Motor neuron (in vitro differentiated cells): Measurements from ENCODE around the gene POMGNT1. TPM values are rescaled to one million over a fixed set of nuclear protein-coding genes. Genes with fewer than 3 reads are reported as not detected.

Source experiments
- ATAC-seq, 8 experiments: fragments of 200-7000 bp; cut with Tn5 transposase; replicated peaks in 6 of 8; 2 replicates each; pipeline ENCODE4 v1.8.0; 2021; ENCODE audit warnings: mild to moderate bottlenecking in 8 of 8, moderate library complexity in 8 of 8
- H3K27ac ChIP-seq, 2 donors: fragments of 250-450 bp; sonication (Bioruptor Pico); 2 replicates each; pipeline ENCODE4 v1.9.0; 2021; ENCODE audit warnings: antibody characterized with exemption in 2 of 2, mild to moderate bottlenecking in 2 of 2, moderate library complexity in 1 of 2
- H3K4me1 ChIP-seq, 2 donors: fragments of 250-450 bp; sonication (Bioruptor Pico); replicated peaks in 1 of 2; 2 replicates each; pipeline ENCODE4 v1.6.1; 2021; ENCODE audit warnings: antibody characterized with exemption in 2 of 2, mild to moderate bottlenecking in 2 of 2, moderate library complexity in 1 of 2
- H3K4me3 ChIP-seq, 5 donors: fragments of 250-450 bp; sonication (Bioruptor Pico); 2 replicates each; pipeline ENCODE4 v1.9.0; 2021; ENCODE audit warnings: antibody characterized with exemption in 5 of 5, mild to moderate bottlenecking in 5 of 5, moderate library complexity in 4 of 5
- WGBS, 10 experiments: fragments of 450-650 bp; shearing (Covaris generic); methylation state at CpG; one replicate each; pipeline ENCODE4 v1.0.0; 2022; 5-methylcytosine and 5-hydroxymethylcytosine counted together
- in situ Hi-C, 9 experiments: fragments of 400-800 bp; cut with MboI; loops; one replicate each; pipeline ENCODE4 v1.15.0; 2021; ENCODE audit warnings: low sequenced_read_pairs in 9 of 9, low pct_unique_long_range_greater_than_20kb in 2 of 9; ENCODE audit not compliant: unreplicated experiment in 9 of 9
- total RNA-seq, 8 experiments: library from RNA; unstranded; fragments of 300-600 nt; gene quantifications; 2 replicates each; pipeline versions ENCODE4 v1.2.3 to v1.2.4, GENCODE V29; 2022

The POMGNT1 gene
- total RNA-seq, 8 experiments from 2014 or later, result 40.9 to 80.1 (median 59.1) TPM

GRCh38 chr1:46175243-46175642 is 23.0 kb downstream of the POMGNT1 start:
- H3K4me1 ChIP-seq, result peaks cover 32 to 33% of the 10 kb centered on the region in 2 donors
- H3K4me3 ChIP-seq, result no peak overlapping the region
- in situ Hi-C loops, result loop anchor here in 8 of 9 experiments (5.0 to 25.0 kb wide), 4 partner anchors 138 to 143 kb away; no protein-coding TSS in a partner anchor
- peak overlapping the region; percentile 35 to 61 for H3K27ac ChIP-seq
- ATAC-seq, result peak in 2 of 8 experiments; percentile 8 to 14
- WGBS, 10 experiments, result 56 to 94% (median 74%) methylated on average over 2 to 3 of the region's 3 CpGs; no CpG with 5 or more reads in 4 of the 10 experiments

DNA sequence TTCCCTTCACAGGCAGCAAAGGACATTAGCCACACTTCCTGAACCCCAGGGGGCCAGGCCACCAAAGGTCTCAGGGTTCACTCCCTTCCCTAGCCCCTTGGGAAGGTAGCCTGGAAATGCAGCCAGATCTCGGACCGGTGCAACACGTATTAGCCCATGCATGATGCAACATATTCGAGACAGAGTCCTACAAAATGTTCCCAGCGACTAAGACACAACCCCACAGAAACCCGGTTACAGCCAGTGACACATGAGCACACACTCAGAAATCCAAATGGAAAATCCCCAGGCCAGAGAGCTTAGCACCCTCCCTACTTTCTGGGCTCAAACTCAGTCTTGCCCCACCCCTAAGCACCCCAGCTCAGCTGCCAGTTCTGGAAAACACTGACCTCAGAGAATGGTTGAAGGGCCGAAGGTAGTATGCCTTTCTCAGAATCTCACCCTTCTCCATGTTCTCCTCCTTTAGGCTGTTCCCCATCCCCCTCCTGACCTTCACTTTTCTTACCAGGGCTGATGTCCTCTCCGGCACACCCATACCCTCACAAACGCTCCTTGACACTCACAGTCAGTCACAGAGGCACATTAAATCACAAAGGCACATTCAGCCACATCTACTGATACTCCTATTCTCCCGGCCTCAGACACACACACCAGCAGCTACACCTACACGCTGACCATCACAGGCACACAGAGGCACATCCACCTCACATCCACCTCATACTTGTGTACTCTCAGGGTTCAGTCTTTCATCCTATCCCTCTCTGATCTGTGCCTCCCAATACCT is 23.6 kb downstream of the POMGNT1 start, which contains the start of gene TSPAN1:
TSS of gene TSPAN1 (plus strand) at position 640 of the 784 bp plus-strand sequence. CDS start 6,021 bp downstream, outside the sequence.
- WGBS, 10 experiments, result 0 to 83% (median 67%) methylated on average over 1 to 11 of the region's 11 CpGs; no CpG with 5 or more reads in 2 of the 10 experiments
- no peak within 1 kb of the TSS for H3K4me3 ChIP-seq
- H3K27ac ChIP-seq, result peak within 1 kb of the TSS; percentile 35 to 61
- in situ Hi-C loops, result loop anchor here in 8 of 9 experiments (5.0 to 25.0 kb wide), 4 partner anchors 137 to 142 kb away; no protein-coding TSS in a partner anchor
- ATAC-seq, result peak in 7 of 8 experiments; percentile 5 to 65 (median 44)
- peaks cover 27 to 30% of the 10 kb centered on the region in 2 donors for H3K4me1 ChIP-seq

- peak in 6 of 8 experiments; percentile 13 to 92 (median 86) for ATAC-seq
- peak overlapping the region; percentile 35 to 61 for H3K27ac ChIP-seq
- in situ Hi-C loops, result loop anchor here in 2 of 9 experiments (10.0 kb wide), 1 partner anchor 139 kb away; no protein-coding TSS in a partner anchor
- H3K4me3 ChIP-seq, result no peak overlapping the region
- 37 to 83% (median 76%) methylated on average over 2 to 4 of the region's 4 CpGs; no CpG with 5 or more reads in 7 of the 10 experiments for WGBS, 10 experiments
- peaks cover 25 to 28% of the 10 kb centered on the region in 2 donors for H3K4me1 ChIP-seq
Observed at GRCh38 chr1:46173361-46173856, 24.8 kb downstream of the POMGNT1 start.

GRCh38 chr1:46172321-46172720 is 25.9 kb downstream of the POMGNT1 start:
- Histone ChIP-seq H3K4me3 (no peak overlapping the region), H3K4me1 (peaks cover 25 to 28% of the 10 kb centered on the region in 2 donors), H3K27ac (no peak overlapping the region)
- no peak for ATAC-seq
- in situ Hi-C loops, result loop anchor here in 2 of 9 experiments (10.0 kb wide), 1 partner anchor 138 kb away; no protein-coding TSS in a partner anchor
- WGBS, 10 experiments, result 80 to 100% (median 88%) methylated on average over 1 to 4 of the region's 4 CpGs; no CpG with 5 or more reads in 4 of the 10 experiments

- Histone ChIP-seq H3K27ac (no peak overlapping the region), H3K4me1 (peaks cover 28 to 29% of the 10 kb centered on the region in 2 donors), H3K4me3 (no peak overlapping the region)
- no peak for ATAC-seq
- in situ Hi-C loops, result loop anchor here in 2 of 9 experiments (10.0 kb wide), 1 partner anchor 137 kb away; no protein-coding TSS in a partner anchor
- WGBS, 10 experiments, result 0 to 89% (median 60%) methylated on average over 1 to 3 of the region's 6 CpGs; no CpG with 5 or more reads in 4 of the 10 experiments
Observed at GRCh38 chr1:46171871-46172270, 26.4 kb downstream of the POMGNT1 start.

DNA sequence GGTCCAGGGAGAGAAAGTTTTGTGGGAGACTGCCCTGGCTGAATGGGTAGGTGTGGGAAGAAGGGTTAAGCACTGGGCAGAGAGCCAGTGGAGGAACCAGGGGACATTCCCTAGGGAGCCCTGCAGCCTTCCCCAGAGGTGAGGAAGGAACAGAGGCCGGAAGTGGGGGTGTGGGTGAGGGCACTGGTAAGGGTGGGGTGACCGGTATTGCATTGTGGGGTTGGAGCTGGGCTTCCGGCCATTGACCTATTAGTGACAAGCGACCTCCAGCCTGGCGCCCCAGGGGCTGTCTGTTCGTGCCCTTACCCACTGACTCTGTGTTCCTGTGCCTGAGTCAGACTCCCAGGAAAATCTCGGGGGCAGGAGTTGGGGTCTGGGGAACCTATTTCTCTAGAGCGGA is 26.9 kb downstream of the POMGNT1 start:
- ATAC-seq, result no peak
- Histone ChIP-seq H3K27ac (no peak overlapping the region), H3K4me3 (no peak overlapping the region), H3K4me1 (peaks cover 28 to 30% of the 10 kb centered on the region in 2 donors)
- in situ Hi-C loops, result loop anchor here in 2 of 9 experiments (10.0 kb wide), 1 partner anchor 137 kb away; no protein-coding TSS in a partner anchor
- 33 to 100% (median 79%) methylated on average over 1 to 2 of the region's 8 CpGs; no CpG with 5 or more reads in 7 of the 10 experiments for WGBS, 10 experiments

DNA sequence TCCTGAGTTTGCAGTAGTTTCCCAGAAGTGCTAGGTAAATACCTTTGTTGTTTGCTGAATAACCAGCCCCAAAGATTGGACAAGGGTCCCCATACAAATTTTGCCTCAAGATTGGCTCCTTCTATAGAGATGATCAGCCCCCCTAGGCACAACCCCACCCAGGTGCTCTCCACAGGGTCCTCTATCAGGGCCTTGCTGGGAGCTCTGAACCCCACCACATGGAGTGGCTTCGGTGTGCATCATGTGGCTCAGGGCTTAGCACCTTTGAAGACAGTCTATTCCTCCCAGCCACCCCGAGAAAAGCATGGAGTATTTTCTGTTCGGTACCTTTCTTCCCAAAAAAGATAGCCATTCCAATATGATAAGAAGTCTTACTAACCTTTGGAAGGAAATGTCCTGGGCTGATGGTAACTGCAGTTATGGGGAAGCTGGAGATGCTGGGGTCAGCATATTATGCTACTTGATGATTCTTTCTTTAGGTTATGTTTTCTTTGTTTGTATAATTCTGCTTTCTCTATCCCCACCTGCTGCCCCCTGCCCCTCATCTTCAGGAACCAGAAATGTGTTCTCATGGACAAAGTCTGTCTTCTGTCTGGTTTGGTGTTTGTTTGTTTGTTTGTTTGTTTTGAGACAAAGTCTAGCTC is 28.3 kb downstream of the POMGNT1 start:
- Histone ChIP-seq H3K27ac (no peak overlapping the region), H3K4me1 (peaks cover 24 to 28% of the 10 kb centered on the region in 2 donors), H3K4me3 (no peak overlapping the region)
- no peak for ATAC-seq
- in situ Hi-C loops, result loop anchor here in 2 of 9 experiments (10.0 kb wide), 1 partner anchor 135 kb away; no protein-coding TSS in a partner anchor
- 66 to 100% (median 83%) methylated on average over 1 to 3 of the region's 3 CpGs; no CpG with 5 or more reads in 2 of the 10 experiments for WGBS, 10 experiments

- no peak for ATAC-seq
- in situ Hi-C loops, result no loop called here
- H3K27ac ChIP-seq, result no peak overlapping the region
- H3K4me1 ChIP-seq, result peaks cover 9 to 14% of the 10 kb centered on the region in 2 donors
- H3K4me3 ChIP-seq, result no peak overlapping the region
- 80 to 83% (median 83%) methylated on average over 1 of the region's 1 CpG; no CpG with 5 or more reads in 7 of the 10 experiments for WGBS, 10 experiments
Observed at GRCh38 chr1:46168477-46168876, 29.8 kb downstream of the POMGNT1 start.

DNA sequence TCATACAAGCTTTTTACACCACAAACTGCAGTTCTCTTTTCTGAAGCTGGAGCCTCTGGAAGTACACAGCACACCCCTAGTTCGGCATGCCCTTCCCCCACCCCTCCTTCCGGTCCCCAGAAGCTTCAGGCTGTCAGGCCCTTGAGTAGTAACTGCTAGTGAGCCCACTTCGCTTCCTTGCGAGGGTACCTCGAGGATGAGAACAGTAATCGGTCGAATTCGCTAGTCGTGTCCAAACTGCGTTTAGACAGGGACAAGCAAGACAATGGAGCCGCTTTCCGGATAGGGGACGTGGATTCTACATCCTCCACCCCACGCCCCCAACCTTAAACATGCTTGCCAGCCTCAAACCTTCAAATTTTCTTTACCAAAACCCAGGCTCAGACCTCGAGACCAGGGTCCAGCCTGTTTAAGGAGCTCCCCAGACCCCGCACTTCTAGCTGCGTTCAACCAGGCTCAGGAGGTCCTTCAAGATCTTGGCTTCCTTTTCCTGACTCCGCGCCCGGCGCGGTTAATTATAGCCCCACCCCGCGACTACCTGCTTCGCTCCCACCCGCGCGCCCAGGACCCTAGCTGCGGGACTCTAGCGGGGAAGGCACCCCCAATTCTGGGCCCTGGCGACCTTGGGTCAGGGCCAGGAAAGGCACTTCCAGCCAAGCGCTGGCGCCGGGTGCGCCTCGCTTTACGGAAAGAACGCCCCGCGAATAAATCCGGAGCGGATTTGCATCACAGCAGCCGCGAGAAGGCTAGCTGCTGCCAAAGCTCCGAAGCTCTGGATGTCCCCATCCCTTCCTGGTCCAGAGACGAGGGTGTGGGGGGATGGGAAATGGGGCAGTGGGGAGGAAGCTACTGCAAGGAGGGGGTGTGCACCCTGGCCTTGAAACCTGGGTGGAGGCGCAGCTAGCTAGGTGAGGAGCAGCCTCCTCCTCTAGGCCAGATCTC is 31.4 kb downstream of the POMGNT1 start:
- ATAC-seq, result peak in 4 of 8 experiments; percentile 14 to 68 (median 49)
- in situ Hi-C loops, result no loop called here
- peaks cover 0 to 5% of the 10 kb centered on the region in 2 donors for H3K4me1 ChIP-seq
- no peak overlapping the region for H3K27ac ChIP-seq
- peak overlapping the region in 1 of 5 donors; percentile 11 for H3K4me3 ChIP-seq
- 0 to 100% (median 35%) methylated on average over 1 to 37 of the region's 47 CpGs; no CpG with 5 or more reads in 1 of the 10 experiments for WGBS, 10 experiments

- in situ Hi-C loops, result no loop called here
Observed at GRCh38 chr1:46160212-46160611, 38.0 kb downstream of the POMGNT1 start.

GRCh38 chr1:46159516-46159915 is 38.7 kb downstream of the POMGNT1 start:
- in situ Hi-C loops, result no loop called here
- H3K27ac ChIP-seq, result no peak overlapping the region
- WGBS, 10 experiments, result 25 to 95% (median 72%) methylated on average over 1 to 3 of the region's 3 CpGs
- ATAC-seq, result no peak
- H3K4me1 ChIP-seq, result no peaks in the 10 kb centered on the region
- no peak overlapping the region for H3K4me3 ChIP-seq

More at GRCh38 chr1:46160212-46160611, 38.0 kb downstream of the POMGNT1 start:
- WGBS, 10 experiments, result 18 to 90% (median 73%) methylated on average over 1 of the region's 1 CpG; no CpG with 5 or more reads in 1 of the 10 experiments
- no peak overlapping the region for H3K27ac ChIP-seq
- H3K4me3 ChIP-seq, result no peak overlapping the region
- no peak for ATAC-seq
- no peaks in the 10 kb centered on the region for H3K4me1 ChIP-seq
